NOMO-1 treated with DMSO at 0.1 percent for 48 hours (cell line): ENCODE results near the gene KCNJ14.

Experiments
- DNase-seq: peaks from one replicate; lab custom pipeline; 2025; ENCODE audit not compliant: unreplicated experiment; lab: John Stamatoyannopoulos, UW

The KCNJ14 gene

GRCh38 chr19:48455171-48455907 is at the start of gene KCNJ14:
TSS of gene KCNJ14 (plus strand) at chr19:48455574. CDS start at chr19:48461725, 6,151 bp downstream.
- no peak for DNase-seq

DNA sequence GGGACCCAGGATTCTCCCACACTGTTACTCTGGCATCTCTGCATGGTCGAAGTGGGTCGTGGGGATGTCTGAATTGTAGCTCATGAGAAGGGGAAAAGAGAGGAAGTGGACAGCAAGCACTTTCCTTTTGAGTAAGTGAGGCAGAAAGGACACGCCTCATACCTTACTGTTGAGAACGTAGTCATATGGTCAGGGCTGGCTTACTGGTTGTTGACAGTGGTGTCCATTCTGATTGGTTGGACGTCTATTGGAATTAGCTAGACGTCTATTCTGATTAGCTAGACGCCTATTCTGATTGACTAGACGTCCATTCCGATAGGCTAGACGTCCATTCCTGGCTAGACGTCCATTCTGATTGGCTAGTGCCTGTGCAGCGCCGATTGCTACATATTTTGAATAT is 49.5 kb upstream of the KCNJ14 start:
- no peak for DNase-seq

GRCh38 chr19:48413879-48414587 is 41.3 kb upstream of the KCNJ14 start:
- DNase-seq, result no peak

DNA sequence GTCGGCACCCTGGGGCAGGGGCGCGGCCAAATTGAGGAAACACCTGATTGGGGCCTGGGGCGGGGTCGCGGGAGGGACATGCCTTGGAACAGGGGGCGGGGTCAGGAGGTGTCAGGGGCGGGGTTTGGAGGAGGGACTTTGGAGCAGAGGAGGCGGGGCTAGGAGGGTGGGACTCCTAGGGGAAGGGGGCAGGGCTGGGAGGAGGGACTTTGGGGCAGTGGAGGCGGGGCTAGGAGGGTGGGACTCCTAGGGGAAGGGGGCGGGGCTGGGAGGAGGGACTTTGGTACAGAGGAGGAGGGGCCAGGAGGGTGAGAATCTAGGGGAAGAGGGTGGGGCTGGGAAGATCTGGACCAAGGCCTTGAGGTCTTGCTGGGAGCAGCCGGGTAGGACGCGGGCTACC is 40.0 kb upstream of the KCNJ14 start:
- peak; percentile 58 for DNase-seq

GRCh38 chr19:48415806-48416221 is 39.6 kb upstream of the KCNJ14 start:
- DNase-seq, result no peak

DNA sequence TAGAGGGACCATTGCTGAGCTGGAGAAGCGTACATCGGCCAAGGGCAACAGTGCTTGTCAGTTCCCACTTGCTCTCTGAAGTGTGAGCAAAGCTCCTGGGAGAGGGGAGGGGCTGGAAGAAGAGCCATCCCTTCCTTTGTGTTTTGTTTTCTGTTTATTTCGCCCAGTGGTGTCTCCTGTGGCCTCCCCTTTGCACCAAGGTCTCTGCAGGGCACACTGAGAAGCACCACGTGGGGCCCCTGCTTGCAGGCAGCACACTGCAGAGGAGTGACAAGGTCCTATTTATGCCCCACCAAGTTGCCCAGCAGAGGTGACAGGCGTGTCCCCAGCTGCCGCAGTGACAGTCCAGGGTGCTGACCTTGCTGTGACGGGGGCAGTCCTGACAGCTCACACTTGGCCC is 38.0 kb upstream of the KCNJ14 start:
- DNase-seq, result no peak

DNA sequence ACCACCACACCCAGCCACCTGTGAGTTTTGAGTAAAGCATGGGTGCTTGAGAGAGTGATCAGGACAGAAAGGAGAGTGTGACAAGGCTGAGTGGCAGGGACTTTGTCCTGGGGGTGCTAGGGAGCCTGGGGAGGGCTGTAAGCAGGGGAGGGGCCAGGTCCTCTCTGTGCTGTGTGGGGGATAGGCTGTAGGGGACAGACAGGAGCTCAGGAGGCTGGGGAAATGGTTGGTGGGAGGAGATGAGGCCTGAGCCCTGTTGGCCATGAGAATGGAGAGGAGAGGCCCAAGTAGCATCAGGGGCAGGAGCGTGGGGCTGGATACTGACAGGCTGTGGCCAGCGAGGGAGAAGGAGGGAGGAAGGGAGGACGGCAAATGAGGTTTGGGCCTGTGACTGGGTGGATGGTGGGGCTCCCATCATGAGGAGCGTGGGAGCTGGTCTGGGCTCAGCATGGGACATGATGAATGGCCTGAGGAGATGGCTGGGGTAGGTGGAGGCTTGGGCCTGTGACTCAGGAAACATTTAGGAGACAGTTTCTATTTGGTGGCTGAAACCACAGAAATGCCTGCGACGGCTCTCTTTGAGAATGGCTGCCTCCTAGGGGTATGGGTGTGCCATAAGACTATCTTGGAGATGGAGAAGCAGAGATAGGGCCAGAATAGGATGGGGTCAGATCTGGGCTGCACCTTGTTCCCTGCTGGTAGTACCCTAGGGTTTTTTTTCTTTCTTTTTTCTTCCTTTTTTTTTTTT is 36.9 kb upstream of the KCNJ14 start:
- no peak for DNase-seq

DNA sequence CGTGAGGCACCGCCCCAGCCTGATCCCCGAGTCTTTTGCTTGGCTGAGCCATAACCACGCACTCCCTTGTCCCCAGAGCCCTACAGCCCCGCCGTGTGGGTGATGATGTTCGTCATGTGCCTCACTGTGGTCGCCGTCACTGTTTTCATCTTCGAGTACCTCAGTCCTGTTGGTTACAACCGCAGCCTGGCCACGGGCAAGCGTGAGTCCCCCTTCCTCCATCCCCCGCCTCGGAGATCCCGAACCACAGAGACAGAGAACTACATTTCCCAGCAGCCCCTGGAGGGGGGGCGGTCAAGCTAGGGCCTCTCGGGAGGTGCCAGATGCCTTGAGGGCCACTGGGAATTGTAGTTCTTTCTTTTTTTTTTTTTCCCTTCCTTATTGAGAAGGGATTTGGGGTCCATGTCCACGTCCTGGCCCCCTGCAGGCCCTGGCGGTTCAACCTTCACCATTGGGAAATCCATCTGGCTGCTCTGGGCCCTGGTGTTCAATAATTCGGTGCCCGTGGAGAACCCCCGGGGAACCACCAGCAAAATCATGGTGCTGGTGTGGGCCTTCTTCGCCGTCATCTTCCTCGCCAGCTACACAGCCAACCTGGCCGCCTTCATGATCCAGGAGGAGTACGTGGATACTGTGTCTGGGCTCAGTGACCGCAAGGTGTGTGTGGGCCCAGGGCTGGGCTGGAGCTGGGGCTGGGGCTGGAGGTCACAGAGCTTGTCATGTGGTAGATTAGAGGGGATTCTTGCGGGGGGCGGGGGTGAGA is 36.0 kb upstream of the KCNJ14 start:
- DNase-seq, result no peak

DNA sequence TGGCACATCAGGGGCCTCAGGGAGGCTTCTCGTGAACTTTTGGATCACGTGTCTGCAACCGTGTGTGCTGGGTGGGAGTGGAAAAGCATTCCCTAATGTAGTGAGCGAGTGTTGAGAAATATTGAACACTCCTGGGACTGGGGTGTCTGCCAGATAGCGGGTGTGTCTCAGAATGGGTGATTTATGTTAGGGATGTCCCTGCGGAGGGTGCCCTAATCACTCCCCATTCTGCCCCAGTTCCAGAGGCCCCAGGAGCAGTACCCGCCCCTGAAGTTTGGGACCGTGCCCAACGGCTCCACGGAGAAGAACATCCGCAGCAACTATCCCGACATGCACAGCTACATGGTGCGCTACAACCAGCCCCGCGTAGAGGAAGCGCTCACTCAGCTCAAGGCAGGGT is 33.8 kb upstream of the KCNJ14 start:
- no peak for DNase-seq

GRCh38 chr19:48424694-48425219 is 30.6 kb upstream of the KCNJ14 start:
- peak; percentile 30 for DNase-seq

- DNase-seq, result no peak
Measured at GRCh38 chr19:48428670-48429069, 26.7 kb upstream of the KCNJ14 start.

DNA sequence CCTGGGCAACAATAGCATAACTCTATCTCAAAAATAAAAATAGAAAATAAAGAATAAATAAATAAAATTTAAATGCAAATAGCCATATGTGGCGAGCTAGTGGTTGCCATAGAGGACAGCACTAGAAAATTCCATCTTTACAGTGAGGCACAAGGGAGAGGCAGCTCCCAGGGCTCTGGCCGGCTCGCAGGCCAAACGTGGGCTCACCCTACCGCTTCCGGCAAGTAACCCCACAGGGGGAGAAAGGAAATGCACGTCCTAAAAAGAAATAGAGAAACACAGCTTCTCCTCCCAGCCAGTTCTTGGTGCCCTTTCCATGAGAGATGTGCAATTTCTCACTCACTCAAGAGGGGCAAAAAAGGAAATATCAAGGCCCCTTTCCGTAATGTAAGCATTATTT is 22.0 kb upstream of the KCNJ14 start:
- no peak for DNase-seq

- DNase-seq, result no peak
Measured at GRCh38 chr19:48436586-48436985, 18.8 kb upstream of the KCNJ14 start.

- no peak for DNase-seq
Measured at GRCh38 chr19:48441360-48442050, 13.9 kb upstream of the KCNJ14 start.

DNA sequence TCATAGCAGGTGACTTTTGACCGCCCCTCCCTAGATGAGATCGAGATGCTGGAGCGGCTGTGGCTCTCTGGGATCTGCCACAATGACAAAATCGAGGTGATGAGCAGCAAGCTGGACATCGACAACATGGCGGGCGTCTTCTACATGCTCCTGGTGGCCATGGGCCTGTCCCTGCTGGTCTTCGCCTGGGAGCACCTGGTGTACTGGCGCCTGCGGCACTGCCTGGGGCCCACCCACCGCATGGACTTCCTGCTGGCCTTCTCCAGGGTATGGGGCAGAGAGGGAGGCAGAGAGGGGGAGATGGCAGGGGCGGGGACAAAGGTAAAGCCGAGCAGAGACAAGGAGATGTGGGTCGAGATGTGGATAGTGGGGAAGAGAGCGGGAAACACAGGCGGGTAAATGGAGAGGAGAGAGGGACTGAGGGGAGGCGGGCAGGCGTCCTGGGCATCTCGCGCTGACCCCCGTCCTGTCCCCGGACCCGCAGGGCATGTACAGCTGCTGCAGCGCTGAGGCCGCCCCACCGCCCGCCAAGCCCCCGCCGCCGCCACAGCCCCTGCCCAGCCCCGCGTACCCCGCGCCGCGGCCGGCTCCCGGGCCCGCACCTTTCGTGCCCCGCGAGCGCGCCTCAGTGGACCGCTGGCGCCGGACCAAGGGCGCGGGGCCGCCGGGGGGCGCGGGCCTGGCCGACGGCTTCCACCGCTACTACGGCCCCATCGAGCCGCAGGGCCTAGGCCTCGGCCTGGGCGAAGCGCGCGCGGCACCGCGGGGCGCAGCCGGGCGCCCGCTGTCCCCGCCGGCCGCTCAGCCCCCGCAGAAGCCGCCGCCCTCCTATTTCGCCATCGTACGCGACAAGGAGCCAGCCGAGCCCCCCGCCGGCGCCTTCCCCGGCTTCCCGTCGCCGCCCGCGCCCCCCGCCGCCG is 13.0 kb upstream of the KCNJ14 start:
- no peak for DNase-seq

- DNase-seq, result no peak
Measured at GRCh38 chr19:48443256-48443655, 12.1 kb upstream of the KCNJ14 start.

GRCh38 chr19:48443731-48444128 is 11.6 kb upstream of the KCNJ14 start:
- DNase-seq, result no peak

GRCh38 chr19:48444129-48444935 is 11.0 kb upstream of the KCNJ14 start:
- no peak for DNase-seq

DNA sequence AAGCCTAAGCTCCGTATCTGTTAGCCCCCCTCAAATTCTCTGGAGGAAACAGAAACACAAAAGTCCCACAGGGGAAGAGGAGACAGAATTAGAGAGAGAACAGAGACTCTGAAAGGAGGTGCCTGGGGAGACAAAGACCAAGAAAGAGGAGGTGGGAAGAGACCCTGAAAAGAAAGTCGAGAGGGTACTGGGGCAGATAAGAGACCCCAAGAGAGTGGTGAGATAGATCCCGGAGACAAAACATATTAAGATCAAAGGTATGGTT is 10.5 kb upstream of the KCNJ14 start:
- no peak for DNase-seq
